HG03060 (cell line): ENCODE measurements around the gene BTNL3.
"Not testable (repeated sequence)": the region's sequence is repeated elsewhere in the genome, so short reads cannot be mapped to it uniquely, and the experiment has no call there.

Source experiments
- ATAC-seq: cut with Tn5 transposase; IDR thresholded peaks from one replicate; pipeline ENCODE4 v1.9.1; 2021; ENCODE audit warnings: low read depth, moderate number of reproducible peaks; ENCODE audit not compliant: unreplicated experiment

The BTNL3 gene

GRCh38 chr5:181045316-181045715, 56.7 kb downstream of the BTNL3 start:
- ATAC-seq, result no peak

GRCh38 chr5:181045857-181046256, 57.2 kb downstream of the BTNL3 start:
- not testable (repeated sequence) for ATAC-seq

GRCh38 chr5:181047288-181047687, 58.6 kb downstream of the BTNL3 start:
- no peak for ATAC-seq

- no peak for ATAC-seq
Observed at GRCh38 chr5:181047921-181048320, 59.3 kb downstream of the BTNL3 start.

- no peak for ATAC-seq
Observed at GRCh38 chr5:181050016-181050415, 61.4 kb downstream of the BTNL3 start.

GRCh38 chr5:181051841-181052671, 63.4 kb downstream of the BTNL3 start:
- ATAC-seq, result no peak

GRCh38 chr5:181052672-181053487, 64.2 kb downstream of the BTNL3 start:
- no peak for ATAC-seq

- ATAC-seq, result no peak
Observed at GRCh38 chr5:181053488-181054121, 65.0 kb downstream of the BTNL3 start.

- ATAC-seq, result no peak
Observed at GRCh38 chr5:181054138-181054537, 65.5 kb downstream of the BTNL3 start.

GRCh38 chr5:181054871-181055459, 66.3 kb downstream of the BTNL3 start:
- ATAC-seq, result no peak
